GM21515 (cell line): ENCODE results near the gene CRLF1.

Experiments used
- ATAC-seq: cut with Tn5 transposase; IDR thresholded peaks from one replicate; pipeline ENCODE4 v1.9.1; 2021; ENCODE audit not compliant: unreplicated experiment

CRLF1 gene

GRCh38 chr19:18558604-18559003 lies 48.0 kb downstream of the CRLF1 start:
- no peak for ATAC-seq

- ATAC-seq, result no peak
Observed at GRCh38 chr19:18558202-18558555, 48.4 kb downstream of the CRLF1 start.

- peak; percentile 88 for ATAC-seq
Observed at GRCh38 chr19:18557411-18558201, 49.0 kb downstream of the CRLF1 start, which contains the start of gene KXD1. KXD1 (plus strand) TSS chr19:18557870; CDS start chr19:18562057, 4,187 bp downstream.

GRCh38 chr19:18551631-18552030 lies 55.0 kb downstream of the CRLF1 start:
- ATAC-seq, result no peak

- peak; percentile 47 for ATAC-seq
Observed at GRCh38 chr19:18543814-18544475, 62.7 kb downstream of the CRLF1 start.
